Stomach (tissue), 9 donors: ENCODE data around the gene PDE3A. TPM values are rescaled to one million over a fixed set of nuclear protein-coding genes. Genes with fewer than 3 reads are reported as not detected.

Experiments
- DNase-seq, 2 donors: peaks; one replicate each; pipeline versions ENCODE4 v3.0.0 to v3.0.0-alpha.2; 2013 to 2019
- H3K27ac ChIP-seq, 5 donors: fragments of 200-600 bp in 4 of 5; sonication (generic) in 4 of 5; one replicate each; pipeline ENCODE4 v1.5.1; 2013 to 2019; ENCODE audit warnings: mild to moderate bottlenecking in 1 of 5, moderate library complexity in 1 of 5
- H3K27me3 ChIP-seq, 3 donors: fragments of 200-600 bp; sonication (generic); one replicate each; pipeline ENCODE4 v1.5.1; 2017 to 2019; ENCODE audit warnings: mixed run types in 1 of 3
- H3K36me3 ChIP-seq, 4 donors: fragments of 200-600 bp; sonication (generic); 1 replicate in 3 of 4; 2 replicates in 1 of 4; pipeline ENCODE4 v1.5.1; 2016 to 2019
- H3K4me1 ChIP-seq, 4 donors: fragments of 200-600 bp; sonication (generic); one replicate each; pipeline ENCODE4 v1.5.1; 2016 to 2019
- H3K4me3 ChIP-seq, 4 donors: fragments of 200-600 bp; sonication (generic) in 3 of 4; one replicate each; pipeline ENCODE4 v1.5.1; 2016 to 2019; ENCODE audit warnings: mild to moderate bottlenecking in 1 of 4
- H3K9me3 ChIP-seq, 4 donors: fragments of 200-600 bp; sonication (generic); one replicate each; pipeline ENCODE4 v1.5.1; 2016 to 2019
- EP300 ChIP-seq: sonication (generic); formaldehyde crosslinking; IDR thresholded peaks from one replicate; pipeline ENCODE4 v1.6.1; 2017; ENCODE audit warnings: antibody characterized with exemption
- POLR2A ChIP-seq, 4 donors: fragments of 450-650 bp; IDR thresholded peaks; one replicate each; pipeline ENCODE4 v1.6.1; 2016; ENCODE audit warnings: antibody characterized with exemption in 4 of 4, control low read depth in 2 of 4, mild to moderate bottlenecking in 1 of 4, moderate library complexity in 1 of 4
- POLR2AphosphoS5 ChIP-seq, 3 donors: sonication (generic); formaldehyde crosslinking; IDR thresholded peaks; one replicate each; pipeline ENCODE4 v1.6.1; 2016; ENCODE audit warnings: antibody characterized with exemption in 3 of 3
- WGBS, 5 donors: extraction: QIAGEN DNeasy Blood & Tissue Kit in 3 of 5; methylation state at CpG; one replicate each; pipeline versions ENCODE4 v1.1.5 to v1.1.7; 2013 to 2018; 5-methylcytosine and 5-hydroxymethylcytosine counted together
- intact Hi-C: fragments of 100-400 bp; cut with DNase I; formaldehyde crosslinking; loops from one replicate; pipeline ENCODE4 v1.15.1; 2023; ENCODE audit warnings: low total_unique reads
- polyA plus RNA-seq, 3 donors: library from polyadenylated mRNA; stranded (reverse); fragments of 200-250 nt; gene quantifications; one replicate each; pipeline ENCODE4 v1.2.3, GENCODE V29; 2013
- total RNA-seq, 5 donors: library from RNA; depleted of rRNA; stranded (reverse); fragments of >200 nt; gene quantifications; one replicate each; pipeline versions ENCODE4 v1.1.0 to v1.2.3, GENCODE V29; 2014 to 2016
- TF ChIP-seq, protein P1 (sequence below), 7 experiments: fragments of 450-650 bp in 4 of 7; fragments of 200-600 bp in 3 of 7; sonication (generic) in 3 of 7; IDR thresholded peaks; one replicate each; pipeline ENCODE4 v1.5.1; 2016 to 2019; ENCODE audit warnings: antibody characterized with exemption in 7 of 7, control low read depth in 2 of 7, mild to moderate bottlenecking in 1 of 7
- donor health status: healthy with polysubstance abuse.
- donor health status: Bipolar disorder and iron deficiency.
- donor health status: healthy.

PDE3A gene
- total and polyA plus RNA-seq, 8 donors, result 0.19 to 50.9 (median 12.0) TPM

DNA sequence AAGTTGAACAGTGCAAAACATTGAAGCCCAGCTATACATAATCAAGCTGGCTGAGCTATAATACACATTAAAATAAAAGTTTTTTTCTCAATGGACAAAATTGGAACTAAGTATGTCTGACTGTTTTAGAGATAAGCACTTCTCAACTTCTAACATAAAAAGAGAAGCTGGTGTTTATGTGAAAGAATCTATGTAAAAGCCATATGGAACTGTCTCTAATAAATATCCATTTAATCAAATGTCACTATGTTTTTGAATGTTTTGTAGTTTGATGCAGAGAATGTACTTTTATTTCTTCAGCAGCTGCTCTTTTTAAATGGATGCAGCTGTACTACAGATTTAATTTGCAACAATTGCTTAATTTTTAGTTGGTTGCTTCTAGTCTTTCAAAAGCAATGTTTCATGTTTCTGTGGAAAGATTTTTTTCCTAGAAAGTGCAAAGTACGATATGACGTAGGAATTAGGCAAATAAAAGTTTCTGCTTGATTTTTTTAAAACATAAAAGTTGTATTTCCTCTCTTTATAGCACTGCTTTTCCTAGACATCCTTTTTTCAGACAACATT is 114.2 kb downstream of the PDE3A start:
- Histone ChIP-seq H3K27ac (no peak overlapping the region), H3K27me3 (no peaks in the 10 kb centered on the region), H3K4me3 (no peak overlapping the region), H3K36me3 (no peaks in the 10 kb centered on the region), H3K4me1 (peaks cover 0 to 10% (median 2%) of the 10 kb centered on the region in 4 donors), H3K9me3 (no peaks in the 10 kb centered on the region)
- intact Hi-C loops, result no loop called here
- DNase-seq, result no peak
- 67 to 81% (median 80%) methylated on average over 2 of the region's 2 CpGs for WGBS, 5 donors
- TF ChIP-seq, protein P1, sequence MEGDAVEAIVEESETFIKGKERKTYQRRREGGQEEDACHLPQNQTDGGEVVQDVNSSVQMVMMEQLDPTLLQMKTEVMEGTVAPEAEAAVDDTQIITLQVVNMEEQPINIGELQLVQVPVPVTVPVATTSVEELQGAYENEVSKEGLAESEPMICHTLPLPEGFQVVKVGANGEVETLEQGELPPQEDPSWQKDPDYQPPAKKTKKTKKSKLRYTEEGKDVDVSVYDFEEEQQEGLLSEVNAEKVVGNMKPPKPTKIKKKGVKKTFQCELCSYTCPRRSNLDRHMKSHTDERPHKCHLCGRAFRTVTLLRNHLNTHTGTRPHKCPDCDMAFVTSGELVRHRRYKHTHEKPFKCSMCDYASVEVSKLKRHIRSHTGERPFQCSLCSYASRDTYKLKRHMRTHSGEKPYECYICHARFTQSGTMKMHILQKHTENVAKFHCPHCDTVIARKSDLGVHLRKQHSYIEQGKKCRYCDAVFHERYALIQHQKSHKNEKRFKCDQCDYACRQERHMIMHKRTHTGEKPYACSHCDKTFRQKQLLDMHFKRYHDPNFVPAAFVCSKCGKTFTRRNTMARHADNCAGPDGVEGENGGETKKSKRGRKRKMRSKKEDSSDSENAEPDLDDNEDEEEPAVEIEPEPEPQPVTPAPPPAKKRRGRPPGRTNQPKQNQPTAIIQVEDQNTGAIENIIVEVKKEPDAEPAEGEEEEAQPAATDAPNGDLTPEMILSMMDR (IDR thresholded peaks at IDR 0.05), result no peak
- no peak for TF ChIP-seq POLR2A (IDR thresholded peaks at IDR 0.05)
- TF ChIP-seq EP300, result no peak
- TF ChIP-seq POLR2AphosphoS5 (IDR thresholded peaks at IDR 0.05), result no peak

DNA sequence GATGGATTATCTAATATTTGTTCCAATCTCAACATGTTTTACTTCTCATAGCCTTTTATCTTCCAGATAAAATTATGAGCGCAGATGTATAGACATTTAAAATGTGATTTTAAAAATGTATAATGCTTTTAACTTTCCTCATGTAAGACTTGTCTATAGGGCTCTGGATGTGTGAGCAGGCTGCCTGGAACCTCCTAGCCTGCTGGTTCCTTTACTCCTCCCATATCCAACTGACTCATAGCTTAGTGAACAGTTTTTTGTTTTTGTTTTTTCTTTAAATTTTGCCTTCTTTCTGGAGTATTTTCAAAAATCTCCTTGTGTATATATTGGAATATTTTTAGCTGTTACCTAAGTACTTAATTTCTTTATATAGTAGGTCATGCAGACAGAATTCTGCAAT is 115.4 kb downstream of the PDE3A start:
- H3K27ac ChIP-seq, result no peak overlapping the region
- intact Hi-C loops, result no loop called here
- WGBS, 5 donors, result 60 to 75% (median 69%) methylated on average over 1 of the region's 1 CpG
- H3K27me3 ChIP-seq, result no peaks in the 10 kb centered on the region
- TF ChIP-seq, protein P1 (IDR thresholded peaks at IDR 0.05), result no peak
- TF ChIP-seq POLR2A (IDR thresholded peaks at IDR 0.05) (no peak), POLR2AphosphoS5 (IDR thresholded peaks at IDR 0.05) (no peak), EP300 (no peak)
- peaks cover 0 to 10% (median 2%) of the 10 kb centered on the region in 4 donors for H3K4me1 ChIP-seq
- no peak for DNase-seq
- no peaks in the 10 kb centered on the region for H3K36me3 ChIP-seq
- no peaks in the 10 kb centered on the region for H3K9me3 ChIP-seq
- H3K4me3 ChIP-seq, result no peak overlapping the region

DNA sequence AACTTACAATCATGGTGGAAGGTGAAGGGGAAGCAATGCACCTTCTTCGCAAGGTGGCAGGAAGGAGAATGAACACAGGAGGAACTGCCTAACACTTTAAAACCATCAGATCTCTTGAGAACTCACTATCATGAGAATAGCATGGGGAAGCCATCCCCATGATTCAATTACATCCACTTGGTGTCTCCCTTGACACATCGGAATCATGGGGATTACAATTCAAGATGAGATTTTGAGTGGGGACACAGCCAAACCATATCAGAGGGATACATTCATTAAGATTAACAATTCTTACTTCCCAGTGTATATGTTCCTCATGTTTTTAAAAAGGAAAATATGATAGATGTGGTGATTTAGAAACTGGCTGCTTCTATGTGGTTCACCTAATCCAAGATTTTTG is 117.9 kb downstream of the PDE3A start:
- intact Hi-C loops, result no loop called here
- no peak for DNase-seq
- no peaks in the 10 kb centered on the region for H3K9me3 ChIP-seq
- H3K4me1 ChIP-seq, result peaks cover 0 to 10% (median 2%) of the 10 kb centered on the region in 4 donors
- H3K36me3 ChIP-seq, result no peaks in the 10 kb centered on the region
- TF ChIP-seq POLR2A (IDR thresholded peaks at IDR 0.05) (no peak), EP300 (no peak), POLR2AphosphoS5 (IDR thresholded peaks at IDR 0.05) (no peak)
- TF ChIP-seq, protein P1 (IDR thresholded peaks at IDR 0.05), result no peak
- WGBS, 5 donors, result 83 to 96% (median 93%) methylated on average over 2 of the region's 2 CpGs
- no peak overlapping the region for H3K4me3 ChIP-seq
- no peaks in the 10 kb centered on the region for H3K27me3 ChIP-seq
- no peak overlapping the region for H3K27ac ChIP-seq

DNA sequence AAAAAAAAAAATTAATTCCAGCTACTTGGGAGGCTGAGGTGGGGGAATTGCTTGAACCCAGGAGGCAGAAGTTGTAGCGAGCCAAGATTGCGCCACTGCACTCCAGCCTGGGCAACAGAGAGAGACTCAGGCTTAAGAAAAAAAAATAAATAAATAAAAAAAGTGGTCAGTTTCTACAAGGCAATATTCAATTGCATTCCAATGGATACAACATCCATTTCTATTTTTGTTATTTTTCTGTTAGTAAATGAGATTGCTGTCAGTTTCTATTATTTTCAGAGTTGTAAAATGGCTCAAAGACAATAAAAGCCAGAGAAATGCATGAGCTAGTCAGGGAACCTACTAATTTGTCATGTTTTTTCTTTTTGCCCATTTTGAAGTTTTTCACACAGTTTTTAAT is 119.2 kb downstream of the PDE3A start:
- 93 to 97% (median 94%) methylated on average over 2 of the region's 2 CpGs for WGBS, 5 donors
- intact Hi-C loops, result no loop called here
- H3K9me3 ChIP-seq, result no peaks in the 10 kb centered on the region

More for the DNA sequence above, 119.2 kb downstream of the PDE3A start:
- Histone ChIP-seq H3K27ac (no peak overlapping the region), H3K4me1 (peaks cover 0 to 10% (median 4%) of the 10 kb centered on the region in 4 donors), H3K27me3 (no peaks in the 10 kb centered on the region), H3K4me3 (no peak overlapping the region), H3K36me3 (no peaks in the 10 kb centered on the region)
- DNase-seq, result no peak
- TF ChIP-seq EP300, result no peak
- TF ChIP-seq POLR2A (IDR thresholded peaks at IDR 0.05), result no peak
- TF ChIP-seq POLR2AphosphoS5 (IDR thresholded peaks at IDR 0.05), result no peak
- TF ChIP-seq, protein P1 (IDR thresholded peaks at IDR 0.05), result no peak
